Keratinocyte (primary cell): Measurements from ENCODE around the gene JAM3.

ENCODE experiments used
- CTCF ChIP-seq, 3 experiments: IDR thresholded peaks in 1 of 3; conservative IDR thresholded peaks in 1 of 3; optimal IDR thresholded peaks in 1 of 3; 2 replicates in 2 of 3; 3 replicates in 1 of 3; pipeline versions ENCODE3 to v1.5.1; 2011; ENCODE audit warnings: low read length in 3 of 3, mild to moderate bottlenecking in 3 of 3, moderate library complexity in 2 of 3, control low read depth in 1 of 3, inconsistent platforms in 1 of 3; ENCODE audit not compliant: insufficient read depth in 2 of 3; ENCODE audit errors: extremely low read depth in 1 of 3
- EZH2 ChIP-seq: IDR thresholded peaks from one replicate; pipeline ENCODE4 v1.6.1; 2012; ENCODE audit warnings: inconsistent platforms, mild to moderate bottlenecking, low read length, moderate library complexity

DNA sequence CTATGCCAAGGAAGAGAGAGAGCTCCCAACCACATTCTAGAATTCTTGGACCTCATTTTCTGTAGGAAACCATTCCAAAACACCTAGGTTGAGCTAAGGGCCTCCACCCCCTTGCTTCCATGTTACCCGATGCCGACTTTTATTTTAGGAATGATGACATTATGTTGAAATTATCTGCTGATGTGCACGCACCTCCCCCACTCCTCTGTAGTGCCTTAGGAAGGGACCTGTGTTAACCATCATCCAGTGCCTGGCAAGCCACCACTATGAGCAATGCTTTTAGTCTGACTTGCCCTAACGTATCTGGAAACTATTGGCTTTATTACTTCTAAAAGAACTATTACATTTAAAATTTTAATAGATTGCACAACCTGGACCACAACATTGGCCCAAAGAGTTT is 112.8 kb downstream of the JAM3 start:
- no peak for TF ChIP-seq CTCF (optimal IDR thresholded peaks at IDR 0.05 in 1 of 3, IDR thresholded peaks at IDR 0.05 in 1 of 3, conservative IDR thresholded peaks at IDR 0.05 in 1 of 3; ENCODE audit: extremely low read depth in 1 of 3, insufficient read depth in 2 of 3, low read length in 3 of 3)
- no peak for TF ChIP-seq EZH2
